GM19467 (cell line): ENCODE measurements around the gene HNRNPLL.
"Not testable (repeated sequence)": the region's sequence is repeated elsewhere in the genome, so short reads cannot be mapped to it uniquely, and the experiment has no call there.

Source experiments
- ATAC-seq: cut with Tn5 transposase; IDR thresholded peaks from one replicate; pipeline ENCODE4 v1.9.1; 2021; ENCODE audit warnings: mild to moderate bottlenecking, moderate library complexity; ENCODE audit not compliant: unreplicated experiment

Gene HNRNPLL

GRCh38 chr2:38557217-38557616, 45.5 kb downstream of the HNRNPLL start:
- ATAC-seq: no peak

DNA sequence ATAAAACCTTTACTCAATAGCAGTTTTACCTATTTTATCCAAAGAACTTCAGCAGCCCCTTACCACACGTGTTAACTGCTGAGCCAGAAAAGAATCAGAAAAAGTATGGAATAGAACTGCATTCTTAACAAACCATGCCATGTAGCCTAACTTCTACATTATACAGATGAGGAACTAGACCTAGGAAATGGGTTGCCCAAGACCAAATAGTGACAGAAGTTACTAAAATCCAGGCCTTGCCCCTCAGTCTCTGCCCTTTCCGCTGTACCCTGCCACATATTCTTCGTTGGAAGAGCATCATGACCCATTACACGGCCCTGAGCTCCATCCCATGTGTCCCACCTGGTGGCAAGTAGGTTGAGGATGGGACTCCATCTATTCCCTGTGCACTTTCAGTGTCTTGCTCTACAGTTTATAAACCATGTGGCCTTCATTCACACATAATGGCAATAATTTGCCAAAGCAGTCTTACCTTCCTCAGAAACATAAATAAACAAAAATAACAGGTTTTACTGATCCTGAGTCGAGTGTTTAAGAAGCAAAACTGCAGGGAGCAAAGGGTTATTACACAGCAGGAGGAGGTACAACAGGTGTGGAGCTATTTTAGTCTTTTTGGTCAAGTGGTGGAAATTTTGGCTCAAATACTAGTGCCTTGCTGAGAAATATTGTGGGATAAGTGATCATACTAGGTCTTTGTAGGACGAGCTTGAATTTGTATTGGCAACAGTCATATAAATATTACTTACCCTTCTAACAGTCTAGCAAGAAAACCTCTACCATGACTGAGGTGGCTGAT, 46.5 kb downstream of the HNRNPLL start:
- ATAC-seq: no peak

DNA sequence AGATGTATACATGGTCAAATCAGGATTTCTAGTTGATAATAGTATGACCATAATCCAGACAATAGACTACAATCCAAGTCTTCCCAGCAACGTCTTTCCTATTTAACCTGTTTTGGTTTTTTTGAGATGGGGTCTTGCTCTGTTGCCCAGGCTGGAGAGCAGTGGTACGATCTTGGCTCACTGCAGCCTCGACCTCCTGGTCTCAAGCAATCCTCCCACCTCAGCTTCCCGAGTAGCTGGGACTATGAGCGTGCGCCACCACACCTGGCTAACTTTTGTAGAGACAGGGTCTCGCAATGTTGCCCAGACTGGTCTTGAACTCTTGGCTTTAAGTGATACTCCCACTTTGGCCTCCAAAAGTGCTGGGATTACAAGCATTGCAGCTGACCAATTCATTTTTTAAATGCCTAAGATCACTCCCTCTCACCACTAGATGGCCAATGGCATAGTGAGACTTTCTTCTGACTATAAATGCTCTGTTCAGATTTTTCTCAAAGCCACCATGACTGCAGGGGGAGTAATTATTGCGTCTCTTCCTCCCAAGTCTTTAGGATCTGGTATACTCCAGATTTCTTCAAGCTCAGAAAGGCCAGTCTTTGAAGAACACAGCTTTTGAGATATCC, 47.6 kb downstream of the HNRNPLL start:
- ATAC-seq: no peak

DNA sequence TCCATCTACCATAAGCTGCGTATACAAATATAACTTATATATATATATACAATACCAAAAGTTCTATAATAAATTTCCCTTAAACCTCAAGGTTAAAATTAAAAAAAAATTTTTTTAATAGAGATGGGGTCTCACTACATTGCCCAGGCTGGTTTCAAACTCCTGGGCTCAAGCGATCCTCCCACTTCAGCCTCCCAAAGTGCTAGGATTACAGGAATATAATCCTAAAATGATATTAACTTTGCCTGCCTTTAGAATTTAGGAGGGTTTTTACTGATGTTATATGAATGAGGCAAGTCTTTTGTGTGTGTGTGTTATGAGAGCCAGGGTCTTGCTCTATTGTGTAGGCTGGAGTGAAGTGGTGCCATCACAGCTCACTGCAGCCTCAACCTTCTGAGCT, 49.2 kb downstream of the HNRNPLL start:
- ATAC-seq: no peak

DNA sequence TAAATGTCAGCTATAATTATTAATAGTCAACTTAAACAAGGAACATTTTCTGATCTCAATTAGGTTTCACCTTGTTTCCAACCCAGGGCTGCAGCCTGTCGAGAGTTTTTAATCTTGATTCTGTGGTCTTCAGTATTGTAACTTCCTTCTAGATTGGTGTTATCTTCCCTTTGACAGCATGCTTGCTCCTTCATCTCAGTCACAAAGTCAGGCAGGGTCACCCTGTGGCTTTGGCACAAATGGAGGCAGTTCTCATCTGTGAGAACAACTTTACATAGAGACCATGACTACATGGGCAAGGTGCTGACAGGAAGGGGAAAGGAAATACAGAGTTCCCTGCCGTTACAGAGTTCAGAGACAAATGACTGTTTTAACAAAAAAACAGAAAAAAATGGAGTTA, 50.5 kb downstream of the HNRNPLL start:
- no peak for ATAC-seq

GRCh38 chr2:38551746-38552145, 51.0 kb downstream of the HNRNPLL start:
- ATAC-seq: no peak

- no peak for ATAC-seq
Measured at GRCh38 chr2:38551171-38551570, 51.6 kb downstream of the HNRNPLL start.

DNA sequence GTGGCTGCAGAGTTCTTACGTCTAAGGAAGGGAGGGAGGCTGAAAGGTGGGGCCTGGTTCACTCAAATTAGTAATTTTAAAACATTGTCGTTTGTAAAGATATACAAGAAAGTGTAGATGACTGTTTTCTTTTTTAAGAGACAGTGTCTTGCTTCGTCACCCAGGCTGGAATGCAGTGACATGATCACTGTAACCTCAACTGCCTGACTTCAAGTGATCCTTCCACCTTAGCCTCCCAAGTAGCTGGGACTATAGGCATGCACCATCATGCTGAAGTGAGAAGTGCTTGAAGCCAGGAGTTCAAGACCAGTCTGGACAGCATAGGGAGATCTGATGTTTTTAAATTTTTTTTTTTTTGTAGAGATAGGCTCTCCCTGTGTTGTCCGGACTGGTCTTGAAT, 52.9 kb downstream of the HNRNPLL start:
- no peak for ATAC-seq

DNA sequence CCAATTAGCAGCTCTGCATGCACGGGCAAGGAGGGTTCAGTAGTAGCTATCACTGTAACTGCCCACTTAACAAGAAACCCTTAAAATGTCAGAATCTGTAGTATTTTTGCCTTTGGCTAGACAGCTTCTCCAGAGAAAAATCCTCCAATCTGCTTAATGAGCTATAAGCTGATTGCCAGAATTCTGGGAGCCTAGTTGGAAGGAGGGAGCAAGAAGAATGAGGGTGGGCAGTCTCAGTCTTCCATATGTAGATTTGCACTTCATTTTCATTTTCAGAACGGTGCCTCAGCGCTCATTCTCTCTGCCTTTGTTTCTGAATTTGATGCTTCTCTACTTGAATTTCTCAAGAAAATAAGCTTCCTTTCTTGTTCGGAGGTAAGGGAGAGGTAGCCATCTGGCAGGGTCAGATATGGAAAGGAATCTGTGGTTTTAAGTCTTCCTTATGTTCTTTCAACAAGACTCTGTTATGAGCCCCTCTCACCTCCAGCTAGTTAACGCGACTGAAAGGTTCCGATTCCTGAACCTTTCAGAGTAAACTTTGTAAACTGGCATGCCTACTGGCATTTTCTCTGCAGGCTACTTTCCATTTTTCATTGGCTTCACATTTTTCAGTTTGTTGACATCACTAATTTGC, 53.5 kb downstream of the HNRNPLL start:
- no peak for ATAC-seq

DNA sequence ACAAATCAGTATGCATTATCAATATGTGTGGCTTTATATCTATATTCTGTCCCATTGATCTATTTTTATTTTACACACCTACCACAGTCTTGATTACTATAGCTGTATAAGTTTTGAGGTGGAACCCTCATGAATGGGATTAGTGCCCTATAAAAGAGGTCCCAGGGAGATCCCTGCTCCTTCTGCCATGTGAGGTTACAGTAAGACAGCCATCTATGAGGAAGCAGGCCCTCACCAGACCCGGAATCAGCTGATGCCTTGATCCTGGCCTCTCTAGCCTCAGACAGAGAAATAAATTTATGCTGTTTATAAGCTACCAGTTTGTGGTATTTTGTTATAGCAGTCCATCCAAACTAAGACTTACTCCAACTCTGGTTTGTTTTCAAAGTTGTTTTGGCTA, 54.9 kb downstream of the HNRNPLL start:
- ATAC-seq: no peak

DNA sequence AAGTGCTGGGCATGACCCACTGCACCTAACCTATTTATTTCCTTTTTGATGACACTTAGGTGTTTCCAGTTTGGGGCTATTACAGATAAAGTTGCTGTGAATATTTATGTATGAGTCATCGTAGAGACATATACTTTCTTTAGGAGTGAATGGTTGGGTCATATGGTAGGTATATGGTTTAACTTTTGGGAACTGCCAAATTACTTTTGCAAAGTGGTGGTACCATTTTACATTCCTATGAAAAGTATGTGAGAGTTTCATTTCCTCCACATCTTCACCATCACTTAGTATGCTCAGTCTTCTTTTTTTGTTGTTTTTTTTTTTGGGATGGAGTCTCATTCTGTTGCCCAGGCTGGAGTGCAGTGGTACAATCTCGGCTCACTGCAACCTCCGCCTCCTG, 56.1 kb downstream of the HNRNPLL start:
- no peak for ATAC-seq

DNA sequence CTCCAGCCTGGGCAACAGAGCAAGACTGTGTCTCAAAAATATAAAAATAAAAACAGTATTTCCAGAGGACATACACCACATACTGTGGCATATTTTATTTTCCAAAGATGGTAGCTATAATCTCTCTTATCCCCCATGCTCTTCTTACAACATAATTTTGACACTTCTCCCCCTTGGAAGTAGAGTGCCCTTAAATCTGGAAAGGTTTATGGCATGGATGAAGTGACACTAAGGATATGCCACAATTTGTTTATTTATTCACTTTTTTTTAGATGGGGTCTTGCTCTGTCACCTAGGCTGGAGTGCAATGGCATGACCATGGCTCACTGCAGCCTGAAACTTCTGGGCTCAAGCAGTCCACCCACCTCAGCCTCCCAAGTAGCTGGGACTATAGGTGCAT, 56.7 kb downstream of the HNRNPLL start:
- no peak for ATAC-seq

- not testable (repeated sequence) for ATAC-seq
Measured at GRCh38 chr2:38542248-38542631, 60.5 kb downstream of the HNRNPLL start.

GRCh38 chr2:38540580-38541286, 62.0 kb downstream of the HNRNPLL start:
- ATAC-seq: no peak

DNA sequence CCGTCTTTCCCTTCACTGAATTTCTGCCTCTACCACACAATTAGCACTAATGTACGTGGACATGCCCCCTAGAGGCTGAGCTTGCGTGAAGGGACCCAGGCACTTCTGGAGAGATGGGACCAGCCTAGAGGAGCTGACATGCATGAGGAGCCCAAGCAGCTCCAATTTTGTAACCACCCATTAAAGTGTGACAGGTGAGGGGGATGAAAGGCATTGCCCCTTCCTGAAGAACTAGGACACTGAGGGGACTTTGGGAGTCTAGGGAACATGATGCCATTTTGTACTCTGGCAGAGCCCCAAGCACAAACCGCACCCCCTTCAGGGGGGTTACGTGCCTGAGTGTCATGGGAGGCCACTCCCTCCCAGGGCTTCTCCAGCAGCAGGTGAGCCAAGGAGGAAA, 63.6 kb downstream of the HNRNPLL start:
- ATAC-seq: no peak

- ATAC-seq: no peak
Measured at GRCh38 chr2:38537937-38538525, 64.7 kb downstream of the HNRNPLL start.

DNA sequence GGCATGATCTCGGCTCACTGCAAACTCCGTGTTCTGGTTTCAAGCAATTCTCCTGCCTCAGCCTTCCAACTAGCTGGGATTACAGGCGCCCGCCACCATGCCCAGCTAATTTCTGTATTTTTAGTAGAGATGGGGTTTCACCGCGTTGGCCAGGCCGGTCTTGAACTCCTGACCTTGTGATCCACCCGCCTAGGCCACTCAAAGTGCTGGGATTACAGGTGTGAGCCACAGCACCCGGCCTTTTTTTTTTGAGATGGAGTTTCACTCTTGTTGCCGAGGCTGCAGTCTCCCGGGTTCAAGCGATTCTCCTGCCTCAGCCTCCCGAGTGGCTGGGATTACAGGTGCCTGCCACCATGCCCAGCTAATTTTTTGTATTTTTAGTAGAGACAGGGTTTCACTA, 65.4 kb downstream of the HNRNPLL start:
- not testable (repeated sequence) for ATAC-seq

DNA sequence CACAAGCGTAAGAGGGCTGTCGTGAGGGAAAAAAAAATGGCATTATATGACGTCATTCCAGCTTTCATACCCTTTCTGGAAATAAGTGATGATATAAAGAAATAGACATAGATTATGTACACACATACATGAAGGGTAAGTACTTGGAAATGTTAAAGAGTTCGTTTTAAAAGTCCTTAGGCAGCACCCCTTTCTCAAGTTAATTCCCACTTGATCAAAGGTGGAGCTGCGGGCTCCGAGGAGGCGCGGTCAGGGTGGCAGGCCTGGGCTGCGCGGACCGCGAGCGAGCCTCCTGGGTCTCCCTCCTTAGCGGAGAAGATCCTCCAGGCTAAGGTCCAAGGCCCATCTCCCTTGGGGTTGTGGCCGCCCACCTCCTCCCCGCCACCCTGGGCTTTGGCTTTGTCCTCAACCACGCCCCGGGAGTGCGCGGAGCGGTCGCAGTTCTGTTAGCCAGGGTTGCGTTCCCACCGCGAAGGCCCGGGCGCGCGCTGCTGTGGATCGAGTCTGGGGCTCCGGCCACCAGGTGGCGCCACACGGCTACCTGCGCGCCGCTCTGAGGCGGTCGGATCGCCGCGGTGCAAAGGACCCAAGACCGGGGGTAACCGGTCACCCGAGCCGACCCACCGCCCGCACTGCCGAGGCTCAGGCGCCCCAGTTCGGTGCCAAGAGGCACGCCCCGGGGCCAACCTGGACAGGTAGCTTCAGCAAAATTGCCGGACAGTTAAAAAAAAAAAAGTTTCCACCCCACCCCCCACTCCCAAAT, 66.8 kb downstream of the HNRNPLL start:
- ATAC-seq: no peak

DNA sequence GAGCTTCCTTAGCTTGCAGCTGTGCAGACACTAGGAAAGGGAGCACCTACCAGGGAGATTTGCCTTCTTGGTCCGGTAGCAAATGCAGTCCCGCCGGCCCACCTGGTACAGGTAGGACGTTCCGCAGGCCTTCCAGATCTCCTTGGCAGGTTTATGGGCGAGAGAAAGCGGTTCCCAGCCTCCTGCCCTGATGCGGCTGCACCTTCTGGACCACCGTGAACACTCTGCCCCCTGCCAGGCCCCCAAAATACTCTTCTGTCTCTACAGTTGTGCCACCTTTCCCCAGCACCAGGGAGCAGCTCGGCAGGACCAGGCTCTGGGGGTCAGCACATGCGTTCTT, 67.4 kb downstream of the HNRNPLL start:
- ATAC-seq: no peak

DNA sequence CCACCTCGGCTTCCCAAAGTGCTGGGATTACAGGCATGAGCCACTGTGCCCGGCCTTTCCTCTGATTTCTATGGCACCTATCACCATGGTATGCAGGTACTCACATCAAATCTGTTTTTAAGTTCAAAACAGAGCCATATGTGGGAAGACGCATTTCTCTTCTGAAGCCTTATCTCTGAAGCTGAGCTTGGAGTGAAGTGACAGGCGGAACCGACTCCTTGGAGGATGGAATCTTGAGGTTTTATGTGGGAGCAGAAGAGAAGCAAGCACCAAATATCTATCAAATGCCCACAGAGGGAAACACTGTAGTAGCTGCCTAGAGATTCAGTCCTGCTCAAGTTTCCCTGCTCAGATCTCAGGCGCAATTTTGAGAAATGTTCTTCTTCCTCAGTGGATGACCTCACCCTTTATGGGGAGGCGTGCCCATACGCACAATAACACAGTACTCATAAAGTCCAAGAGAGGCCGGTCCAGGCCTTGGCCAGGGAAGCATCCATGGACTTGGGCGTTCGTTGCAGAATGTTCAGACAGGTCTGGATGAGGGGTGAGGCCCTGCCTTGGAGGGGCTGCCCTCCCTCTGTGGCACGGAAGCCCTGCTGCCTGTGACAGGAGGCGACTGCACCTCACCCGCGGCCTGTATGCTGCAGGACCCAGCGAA, 67.9 kb downstream of the HNRNPLL start:
- ATAC-seq: no peak
